Gastrocnemius medialis (tissue), 4 donors: ENCODE measurements around the gene TNFRSF12A.

Experiments
- CTCF ChIP-seq, 5 experiments: fragments of 450-650 bp in 3 of 5; fragments of 200-600 bp in 2 of 5; sonication (generic) in 2 of 5; IDR thresholded peaks in 4 of 5; conservative IDR thresholded peaks in 1 of 5; 1 replicate in 4 of 5; 2 replicates in 1 of 5; pipeline ENCODE4 v1.5.1; 2016 to 2019; ENCODE audit warnings: antibody characterized with exemption in 5 of 5, mild to moderate bottlenecking in 3 of 5, moderate library complexity in 3 of 5
- POLR2A ChIP-seq, 2 donors: fragments of 450-650 bp; IDR thresholded peaks; one replicate each; pipeline ENCODE4 v1.6.1; 2017; ENCODE audit warnings: antibody characterized with exemption in 2 of 2, mild to moderate bottlenecking in 2 of 2, moderate library complexity in 2 of 2

GRCh38 chr16:2974319-2975056 is 45.7 kb upstream of the TNFRSF12A start:
- no peak for TF ChIP-seq CTCF (IDR thresholded peaks at IDR 0.05 in 4 of 5, conservative IDR thresholded peaks at IDR 0.05 in 1 of 5)
- TF ChIP-seq POLR2A (IDR thresholded peaks at IDR 0.05), result no peak
